T-helper 2 cell treated with Interferon-gamma antibody and Interleukin-4, amounts not matched to agents 100 ng/mL and 5 ng/mL, for 36 hours (primary cell): ENCODE measurements around the gene PGR. TPM values are rescaled to one million over a fixed set of nuclear protein-coding genes. Genes with fewer than 3 reads are reported as not detected.
"Not testable (repeated sequence)": the region's sequence is repeated elsewhere in the genome, so short reads cannot be mapped to it uniquely, and the experiment has no call there.

Source experiments
- intact Hi-C: fragments of 100-400 bp; cut with micrococcal nuclease; formaldehyde crosslinking; loops from one replicate; pipeline ENCODE4 v1.15.1; 2023
- total RNA-seq: library from RNA; stranded (reverse); gene quantifications from 2 replicates; pipeline ENCODE4 v1.2.3, GENCODE V29; 2022

The PGR gene
- total RNA-seq, 1 donor from 2014 or later = not detected

- intact Hi-C loops = no loop called here
Measured at GRCh38 chr11:101082813-101083212, 46.8 kb downstream of the PGR start.

- intact Hi-C loops = no loop called here
Measured at GRCh38 chr11:101063706-101064105, 65.9 kb downstream of the PGR start.

GRCh38 chr11:101061606-101062005, 68.0 kb downstream of the PGR start:
- intact Hi-C loops = no loop called here

GRCh38 chr11:101059331-101059730, 70.3 kb downstream of the PGR start:
- intact Hi-C loops = no loop called here

- intact Hi-C loops = no loop called here
Measured at GRCh38 chr11:101053492-101053891, 76.1 kb downstream of the PGR start.

- intact Hi-C loops = no loop called here
Measured at GRCh38 chr11:101051677-101052076, 77.9 kb downstream of the PGR start.

- intact Hi-C loops = no loop called here
Measured at GRCh38 chr11:101049813-101050212, 79.8 kb downstream of the PGR start.

- intact Hi-C loops = no loop called here
Measured at GRCh38 chr11:101049123-101049522, 80.5 kb downstream of the PGR start.

- intact Hi-C loops = no loop called here
Measured at GRCh38 chr11:101048479-101048878, 81.1 kb downstream of the PGR start.

GRCh38 chr11:101046947-101047346, 82.7 kb downstream of the PGR start:
- intact Hi-C loops = no loop called here

- intact Hi-C loops = no loop called here
Measured at GRCh38 chr11:101045415-101045814, 84.2 kb downstream of the PGR start.

GRCh38 chr11:101043940-101044339, 85.7 kb downstream of the PGR start:
- intact Hi-C loops = no loop called here

GRCh38 chr11:101035872-101036271, 93.7 kb downstream of the PGR start:
- intact Hi-C loops = no loop called here

- intact Hi-C loops = no loop called here
Measured at GRCh38 chr11:101034076-101034475, 95.5 kb downstream of the PGR start.

- intact Hi-C loops = no loop called here
Measured at GRCh38 chr11:101032991-101033390, 96.6 kb downstream of the PGR start.

- intact Hi-C loops = no loop called here
Measured at GRCh38 chr11:101031713-101032112, 97.9 kb downstream of the PGR start.

GRCh38 chr11:101030692-101031091, 98.9 kb downstream of the PGR start:
- intact Hi-C loops = no loop called here

GRCh38 chr11:101030015-101030414, 99.6 kb downstream of the PGR start:
- intact Hi-C loops = no loop called here

GRCh38 chr11:101028644-101029043, 101.0 kb downstream of the PGR start:
- intact Hi-C loops = no loop called here

- intact Hi-C loops = no loop called here
Measured at GRCh38 chr11:101022256-101022655, 107.4 kb downstream of the PGR start.

GRCh38 chr11:101019870-101020269, 109.7 kb downstream of the PGR start:
- intact Hi-C loops = no loop called here

GRCh38 chr11:101014600-101015285, 114.9 kb downstream of the PGR start:
- intact Hi-C loops = no loop called here

- intact Hi-C loops = not testable (repeated sequence)
Measured at GRCh38 chr11:101013702-101014101, 115.9 kb downstream of the PGR start.

GRCh38 chr11:101011881-101012280, 117.7 kb downstream of the PGR start:
- intact Hi-C loops = no loop called here
